NT2/D1 (cell line): ENCODE measurements around the gene PPP1R13L.
"Not testable (repeated sequence)": the region's sequence is repeated elsewhere in the genome, so short reads cannot be mapped to it uniquely, and the experiment has no call there.

Experiments
- DNase-seq: peaks from one replicate; pipeline ENCODE4 v3.0.0-alpha.2; 2011; ENCODE audit warnings: low read depth, low spot score
- H3K27me3 ChIP-seq: 2 replicates; pipeline ENCODE4 v1.6.0; 2011; ENCODE audit warnings: mild to moderate bottlenecking; ENCODE audit not compliant: insufficient read length, insufficient read depth
- H3K36me3 ChIP-seq: 2 replicates; pipeline ENCODE4 v1.6.1; 2011; ENCODE audit warnings: mild to moderate bottlenecking, low read length, mixed read lengths; ENCODE audit not compliant: insufficient read depth, insufficient read length
- H3K4me1 ChIP-seq: 2 replicates; pipeline ENCODE4 v1.5.1; 2011; ENCODE audit not compliant: insufficient read depth, insufficient read length
- H3K4me3 ChIP-seq: 2 replicates; pipeline ENCODE4 v1.5.1; 2011; ENCODE audit warnings: low read depth; ENCODE audit not compliant: insufficient read length
- H3K9ac ChIP-seq: 2 replicates; pipeline ENCODE4 v1.6.0; 2011; ENCODE audit warnings: low read depth; ENCODE audit not compliant: insufficient read length
- H3K9me3 ChIP-seq: 2 replicates; pipeline ENCODE4 v1.5.1; 2011; ENCODE audit warnings: mild to moderate bottlenecking, low read length; ENCODE audit not compliant: insufficient read depth
- SUZ12 ChIP-seq: IDR thresholded peaks from 2 replicates; pipeline ENCODE4 v1.6.1; 2011; ENCODE audit not compliant: insufficient read length, insufficient read depth; ENCODE audit errors: extremely low read depth
- YY1 ChIP-seq: IDR thresholded peaks from 2 replicates; pipeline ENCODE4 v1.6.1; 2011; ENCODE audit not compliant: insufficient read length, insufficient read depth
- ZNF274 ChIP-seq: IDR thresholded peaks from 2 replicates; pipeline ENCODE4 v1.6.1; 2011; ENCODE audit warnings: mild to moderate bottlenecking, low read depth, low read length

PPP1R13L gene

DNA sequence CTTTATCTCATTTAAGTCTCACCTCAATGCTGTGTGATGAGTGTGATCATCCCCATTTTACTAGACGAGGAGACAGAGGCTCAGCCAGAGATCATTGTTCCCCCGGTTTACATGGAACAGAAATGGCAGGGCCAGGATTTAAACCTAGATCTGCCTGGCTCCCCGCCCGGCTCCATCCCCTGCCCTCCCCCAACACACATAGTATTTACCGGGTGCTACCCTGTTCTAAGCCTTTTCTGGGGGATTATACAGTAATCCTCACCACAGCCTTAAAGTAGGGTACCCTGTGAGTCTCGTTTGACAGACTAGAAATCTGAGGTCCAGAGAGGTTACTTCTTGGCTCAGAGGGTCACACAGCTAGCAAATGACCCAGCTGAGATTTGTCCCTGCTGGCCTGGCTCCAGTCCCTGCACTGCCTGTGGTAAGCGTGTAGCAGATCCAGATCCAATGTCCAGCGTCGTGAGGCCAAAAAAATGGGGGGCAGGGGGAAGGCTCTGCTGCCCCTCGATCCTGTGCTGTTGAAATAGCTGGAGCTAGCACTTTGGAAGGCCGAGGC, 68.1 kb downstream of the PPP1R13L start:
- Histone ChIP-seq H3K9ac (no peak overlapping the region), H3K9me3 (no peaks in the 10 kb centered on the region)
- no peak for DNase-seq

DNA sequence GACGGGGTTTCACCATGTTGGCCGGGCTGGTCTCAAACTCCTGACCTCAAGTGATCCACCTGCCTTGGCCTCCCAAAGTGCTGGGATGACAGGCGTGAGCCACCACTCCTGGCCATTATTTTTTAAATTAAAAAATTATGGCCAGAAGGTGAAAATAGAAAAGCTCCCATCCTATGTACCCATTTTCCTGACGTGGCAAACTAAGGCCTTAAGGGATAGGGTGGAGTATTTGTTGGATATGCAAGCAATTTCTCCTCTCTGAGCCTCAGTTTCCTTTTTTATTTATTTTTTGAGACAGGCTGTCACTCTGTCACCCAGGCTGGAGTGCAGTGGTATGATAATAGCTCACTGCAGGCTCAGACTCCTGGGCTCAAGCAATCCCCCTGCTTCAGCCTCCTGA, 70.0 kb downstream of the PPP1R13L start:
- not testable (repeated sequence) for H3K9ac ChIP-seq, H3K4me3 ChIP-seq, H3K27me3 ChIP-seq, H3K36me3 ChIP-seq, H3K4me1 ChIP-seq, H3K9me3 ChIP-seq, DNase-seq

More for the DNA sequence above, 68.1 kb downstream of the PPP1R13L start:
- no peak for TF ChIP-seq ZNF274
- TF ChIP-seq YY1: no peak
- no peak for TF ChIP-seq SUZ12
- no peak overlapping the region for H3K4me3 ChIP-seq
- H3K4me1 ChIP-seq: peaks cover 2% of the 10 kb centered on the region
- H3K27me3 ChIP-seq: peaks cover 24% of the 10 kb centered on the region
- H3K36me3 ChIP-seq: no peaks in the 10 kb centered on the region

DNA sequence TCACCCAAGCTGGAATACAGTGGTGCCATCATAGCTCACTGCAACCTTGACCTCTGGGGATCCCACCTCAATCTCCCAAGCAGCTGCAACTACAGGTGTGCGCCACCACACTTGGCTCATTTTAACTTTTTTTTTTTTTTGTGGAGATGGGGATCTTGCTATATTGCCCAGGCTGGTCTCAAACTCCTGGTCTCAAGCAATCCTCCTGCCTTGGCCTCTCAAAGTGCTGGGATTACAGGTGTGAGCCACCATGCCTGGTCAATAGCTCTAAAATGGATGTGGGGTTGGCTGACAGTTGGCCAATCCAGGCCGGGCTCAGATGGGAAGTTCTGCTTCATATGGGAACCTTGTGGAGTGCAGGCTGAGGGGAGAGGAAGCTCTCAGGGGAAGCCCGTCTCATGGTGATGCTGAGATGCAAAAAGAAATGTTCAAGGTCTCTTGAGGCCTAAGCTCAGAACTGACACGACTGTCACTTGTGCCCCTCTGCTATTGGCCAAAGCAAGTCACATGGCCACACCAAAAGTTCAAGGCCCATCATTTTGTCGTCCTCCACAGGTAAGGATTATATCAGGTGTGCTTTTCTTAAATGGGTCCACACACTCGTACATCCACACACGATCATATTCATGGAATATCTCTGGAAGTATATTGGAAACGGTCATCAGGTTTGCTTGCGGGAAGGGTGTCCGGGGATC, 71.1 kb downstream of the PPP1R13L start:
- no peaks in the 10 kb centered on the region for H3K36me3 ChIP-seq
- H3K4me1 ChIP-seq: peaks cover 2% of the 10 kb centered on the region
- DNase-seq: no peak
- no peak overlapping the region for H3K4me3 ChIP-seq
- H3K27me3 ChIP-seq: no peaks in the 10 kb centered on the region
- no peaks in the 10 kb centered on the region for H3K9me3 ChIP-seq
- H3K9ac ChIP-seq: no peak overlapping the region
- no peak for TF ChIP-seq ZNF274
- no peak for TF ChIP-seq SUZ12
- TF ChIP-seq YY1: no peak

DNA sequence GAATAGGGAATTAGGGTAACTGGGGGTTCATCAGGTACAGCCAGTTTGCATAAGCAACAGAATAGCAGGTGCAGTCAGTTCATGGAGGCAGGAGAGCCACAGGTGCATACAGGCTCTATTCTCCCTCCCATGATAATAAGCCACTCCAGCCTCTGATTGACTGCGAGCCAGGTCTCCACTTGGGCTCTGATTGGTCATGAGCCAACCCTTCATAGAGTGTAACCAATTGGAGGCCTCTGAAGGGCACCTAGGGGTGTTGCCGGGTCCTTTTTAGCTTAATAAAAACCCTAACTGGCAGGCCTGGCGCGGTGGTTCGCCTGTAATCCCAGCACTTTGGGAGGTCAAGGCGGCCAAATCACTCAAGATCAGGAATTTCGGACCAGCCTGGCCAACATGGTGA, 73.5 kb downstream of the PPP1R13L start:
- Histone ChIP-seq H3K4me3 (no peak overlapping the region), H3K36me3 (no peaks in the 10 kb centered on the region), H3K4me1 (peaks cover 2% of the 10 kb centered on the region), H3K9me3 (no peaks in the 10 kb centered on the region), H3K9ac (no peak overlapping the region), H3K27me3 (no peaks in the 10 kb centered on the region)
- TF ChIP-seq YY1: no peak
- no peak for TF ChIP-seq ZNF274
- no peak for TF ChIP-seq SUZ12
- no peak for DNase-seq
